Measurements from ENCODE around the gene DLK1.

The DLK1 gene

DNA sequence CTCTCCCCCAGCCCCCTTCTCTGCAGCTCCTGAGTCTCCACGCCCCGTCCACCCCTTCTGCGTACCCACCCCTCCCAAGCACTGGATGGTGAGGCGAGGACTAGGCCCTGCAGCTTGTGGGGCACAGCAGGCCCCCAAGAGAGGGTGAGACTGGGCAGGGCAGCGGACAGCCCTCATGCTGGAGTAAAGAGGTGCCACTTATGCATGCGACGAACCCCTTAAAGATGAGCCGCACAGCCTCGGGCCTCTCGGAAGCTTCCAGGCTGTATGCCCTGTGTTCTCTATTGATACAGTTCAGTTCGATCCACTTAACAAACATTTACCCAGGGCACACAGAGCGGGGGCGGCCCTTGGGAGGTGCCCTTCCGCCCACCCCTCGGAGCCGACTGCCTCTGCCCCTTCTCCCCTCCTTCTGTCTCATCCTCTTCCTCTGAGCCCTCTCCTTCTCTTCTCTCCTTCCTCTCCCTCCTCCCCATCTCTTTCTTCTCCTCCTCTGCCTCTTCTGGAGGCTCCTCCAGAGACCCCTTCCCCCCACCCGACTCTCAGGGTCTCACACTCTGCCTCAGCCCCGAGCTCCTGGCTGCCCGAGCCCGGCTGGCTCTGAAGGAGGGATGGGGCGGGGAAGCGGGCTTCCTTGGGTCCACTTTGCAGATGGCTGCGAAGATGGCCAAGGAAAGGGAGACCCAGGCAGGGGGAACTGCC lies 32.7 kb upstream of the DLK1 start:
- no peak for DNase-seq

DNA sequence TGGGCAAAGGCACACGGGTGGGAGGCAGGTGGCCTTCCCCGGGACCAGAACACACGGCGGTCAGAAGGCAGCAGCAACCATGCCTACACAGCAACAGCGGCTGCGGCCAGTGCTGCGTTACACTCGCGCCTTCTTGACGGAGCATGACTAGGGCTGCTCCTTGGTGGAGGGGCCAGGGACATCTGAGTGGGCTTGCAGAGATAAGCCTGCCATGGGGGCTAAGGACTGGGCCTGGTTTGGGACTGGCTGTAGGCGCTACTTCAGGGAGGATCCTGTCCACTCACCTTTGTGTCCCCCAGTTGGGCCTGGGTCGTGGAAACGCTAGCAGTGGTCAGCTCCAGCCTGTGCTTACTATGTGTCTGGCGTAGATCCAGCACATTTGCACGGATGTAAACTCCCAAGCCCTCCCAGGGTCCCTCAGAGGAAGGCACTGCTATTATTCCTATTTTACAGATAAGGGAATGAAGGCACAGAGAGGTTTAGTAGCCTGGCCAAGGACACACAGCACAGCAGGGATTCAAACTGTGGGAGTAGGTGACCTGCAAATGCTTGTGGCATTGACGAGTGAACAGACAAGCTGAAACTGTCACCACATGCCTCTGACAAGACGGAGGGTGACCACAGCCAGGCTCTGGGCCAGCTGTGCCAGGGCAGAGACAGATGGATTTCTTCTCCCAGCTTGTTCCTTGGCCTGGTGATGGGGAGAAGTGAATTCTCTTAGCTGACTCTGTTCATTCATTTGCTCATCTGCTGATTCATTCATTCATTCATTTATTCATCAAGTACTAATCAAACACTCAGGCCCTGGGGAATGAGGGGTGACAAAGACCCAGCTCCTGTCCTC lies 31.9 kb upstream of the DLK1 start:
- no peak for DNase-seq

DNA sequence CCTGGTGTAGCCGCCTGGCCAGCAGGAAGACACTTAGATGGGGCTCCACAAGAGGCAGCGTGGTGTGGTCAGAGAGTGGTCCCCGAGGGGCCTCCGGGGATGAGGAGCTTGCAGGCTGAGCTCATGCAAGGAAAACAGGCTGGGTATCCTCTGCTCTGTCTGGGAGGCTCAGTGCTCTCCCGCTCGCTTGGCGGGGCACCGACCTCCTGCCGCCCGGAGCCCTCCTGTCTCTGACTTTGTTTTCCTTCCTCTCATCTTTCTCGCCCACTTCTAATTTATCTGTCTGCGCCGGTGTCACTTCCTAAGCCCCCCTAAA lies 31.3 kb upstream of the DLK1 start:
- DNase-seq: no peak

DNA sequence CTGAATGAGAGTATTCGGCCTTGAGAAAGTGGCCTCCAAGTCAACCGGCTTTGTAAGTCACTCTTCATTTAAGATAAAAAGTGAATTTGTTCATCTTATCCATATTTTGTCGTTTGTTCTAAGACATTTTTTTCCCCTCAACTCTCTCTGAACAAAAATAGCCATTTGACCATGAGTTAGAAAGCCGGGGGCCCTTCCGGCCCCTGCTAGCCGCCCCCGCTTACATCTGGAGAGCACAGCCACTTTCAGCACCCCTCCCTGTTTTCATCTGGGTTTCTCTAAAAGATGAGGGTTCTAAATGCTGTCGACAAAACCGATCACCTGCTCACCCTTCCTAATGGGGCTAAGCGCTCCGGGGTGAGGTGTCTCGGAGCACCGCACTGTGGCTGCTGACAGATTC lies 30.7 kb upstream of the DLK1 start:
- no peak for DNase-seq

DNA sequence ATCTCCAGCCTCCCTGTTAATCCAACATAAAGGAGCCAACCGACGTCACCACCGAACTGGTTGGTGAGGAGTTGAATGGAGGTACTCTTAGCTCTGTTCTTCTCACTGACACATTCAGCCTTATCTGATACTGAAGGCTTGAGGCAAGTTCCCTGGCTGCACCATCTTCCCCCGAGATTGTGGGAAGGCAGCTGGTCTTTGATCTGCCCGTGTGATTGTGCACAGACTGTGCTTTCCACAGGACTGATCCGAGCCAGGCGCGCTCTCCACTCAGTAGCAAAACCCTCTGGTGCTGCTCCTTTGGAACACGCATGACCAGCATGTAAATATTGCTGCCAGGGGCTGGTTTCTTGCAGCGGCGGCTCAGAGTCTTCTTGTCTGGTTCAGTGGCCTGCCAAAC lies 30.1 kb upstream of the DLK1 start:
- DNase-seq: no peak

DNA sequence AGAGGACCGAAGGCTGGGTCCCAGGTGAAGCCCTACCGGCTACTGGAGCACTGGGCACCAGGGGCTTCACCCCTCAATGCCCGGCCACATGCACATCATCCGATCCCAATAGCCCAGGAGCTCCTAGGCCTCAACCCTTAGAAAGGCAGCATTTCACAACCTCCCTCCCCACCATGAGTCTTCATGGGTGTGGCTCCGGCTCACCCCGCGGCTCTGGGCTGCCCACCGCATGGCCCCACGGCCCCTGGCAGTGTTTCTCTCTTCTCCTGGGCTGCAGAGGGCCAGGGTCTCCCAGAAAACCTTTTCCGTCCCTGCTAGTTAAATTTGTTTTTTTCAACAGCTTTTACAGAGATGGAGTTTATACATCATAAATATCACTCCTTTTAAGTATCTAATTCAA lies 28.6 kb upstream of the DLK1 start:
- DNase-seq: no peak

DNA sequence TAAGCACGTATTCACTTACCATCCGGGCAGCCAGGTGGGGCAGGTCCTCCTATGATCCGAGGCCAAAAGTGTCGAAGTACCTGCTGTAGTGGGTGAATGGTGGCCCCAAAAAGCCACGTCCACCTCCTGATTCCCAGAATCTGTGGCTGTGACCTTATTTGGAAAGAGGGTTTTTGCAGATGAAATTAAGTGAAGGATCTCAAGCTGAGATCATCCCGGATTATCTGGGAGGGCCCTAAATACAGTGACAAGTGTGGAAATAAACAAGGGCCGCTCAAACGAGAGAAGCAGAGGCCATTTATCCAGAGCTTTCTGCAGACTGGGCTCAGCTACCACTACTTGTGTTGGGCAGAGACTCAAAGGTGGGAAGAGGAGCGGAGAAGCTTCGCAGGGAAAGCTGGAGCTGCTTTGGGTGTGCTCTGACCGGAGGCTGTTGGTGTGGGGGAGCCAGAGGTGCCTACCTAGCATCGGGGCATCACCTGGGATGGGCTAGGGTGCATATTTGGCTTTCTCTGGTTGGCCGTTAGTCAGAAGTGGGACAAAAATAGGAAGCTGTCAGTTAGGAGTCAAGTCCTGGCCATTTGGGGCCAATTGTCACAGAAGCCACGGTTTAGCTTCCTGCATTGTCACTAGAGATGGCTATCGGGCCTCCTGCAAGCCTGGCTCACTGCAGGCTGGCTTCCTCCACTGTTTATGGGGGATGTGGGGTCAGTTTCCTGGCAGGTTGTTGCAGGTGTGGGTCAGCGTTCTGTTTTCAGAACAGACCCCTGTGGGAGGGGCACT lies 27.8 kb upstream of the DLK1 start:
- DNase-seq: no peak

DNA sequence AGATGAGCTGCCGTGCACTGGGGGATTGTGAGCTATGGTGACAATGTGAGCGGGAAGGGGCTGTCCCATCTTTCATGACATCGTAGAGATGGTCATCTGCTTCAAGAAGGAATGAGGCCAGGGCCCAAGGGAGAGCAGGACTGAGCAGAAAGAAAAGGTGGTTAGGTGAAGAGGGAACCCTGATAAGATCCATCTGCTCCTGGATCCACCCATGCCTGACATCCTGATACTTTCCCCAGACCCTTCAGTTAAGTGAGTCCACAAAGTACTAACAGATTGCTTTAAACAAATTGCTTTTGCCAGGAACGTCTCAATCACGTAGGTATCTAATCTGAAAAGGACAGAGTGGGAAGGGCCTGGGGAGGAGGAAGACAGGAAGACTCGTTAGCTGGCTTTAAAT lies 25.4 kb upstream of the DLK1 start:
- no peak for DNase-seq

DNA sequence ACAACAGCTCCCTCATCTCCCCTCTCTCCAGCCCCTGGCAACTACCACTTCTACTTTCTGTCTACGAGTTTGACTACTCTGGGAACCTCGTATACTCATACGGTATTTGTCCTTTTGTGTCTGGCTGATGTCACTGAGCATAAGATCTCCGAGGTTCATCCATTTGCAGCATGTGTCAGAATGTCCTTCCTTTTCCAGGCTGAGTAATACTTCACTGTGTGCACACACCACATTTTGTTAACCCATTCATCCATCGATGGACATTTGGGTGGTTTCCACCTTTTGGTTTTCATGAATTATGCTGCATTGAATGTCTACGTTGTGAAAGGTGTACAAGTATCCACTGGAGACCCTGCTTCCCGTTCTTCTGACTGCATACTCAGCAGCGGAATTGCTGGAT lies 24.1 kb upstream of the DLK1 start:
- DNase-seq: no peak

DNA sequence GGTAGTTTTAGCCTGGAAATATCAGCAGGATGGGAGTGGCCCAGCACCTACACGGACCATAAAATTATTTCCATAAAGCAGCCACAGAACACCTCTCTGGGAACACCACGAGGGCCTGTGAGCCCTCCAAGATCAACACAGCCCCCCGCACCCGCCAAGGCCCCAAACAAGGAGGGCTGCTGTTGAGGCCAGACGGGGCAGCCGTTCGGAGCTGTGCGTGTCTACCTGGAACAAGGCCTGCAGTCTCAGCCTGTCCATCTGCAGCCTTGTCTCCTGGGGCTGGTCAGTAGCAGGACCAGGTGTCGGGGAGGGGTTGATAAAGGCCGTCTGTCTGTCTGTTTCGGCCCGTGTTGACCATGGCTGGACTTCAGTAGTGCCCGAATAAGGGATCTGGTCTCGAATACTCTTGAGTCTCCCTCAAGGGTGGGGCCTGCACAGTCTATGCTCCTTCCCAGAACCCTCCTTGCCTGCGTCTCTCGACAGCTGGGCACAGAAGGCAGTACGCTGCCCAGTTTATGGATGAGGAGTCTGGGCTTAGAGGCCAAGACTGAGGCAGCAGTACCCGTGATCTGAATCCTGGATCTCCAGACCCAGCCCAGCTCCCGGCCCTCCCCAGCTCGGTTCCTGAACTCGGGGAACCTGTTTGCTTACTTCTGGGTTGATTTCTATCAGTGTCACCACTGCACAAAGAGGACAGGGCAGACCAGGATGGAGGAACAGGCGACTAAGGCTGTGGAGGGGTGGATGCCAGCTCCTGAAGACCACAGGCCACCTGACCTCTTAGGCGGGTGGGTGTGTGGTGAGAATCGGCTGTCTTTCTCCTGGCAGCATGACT lies 23.1 kb upstream of the DLK1 start:
- DNase-seq: no peak

DNA sequence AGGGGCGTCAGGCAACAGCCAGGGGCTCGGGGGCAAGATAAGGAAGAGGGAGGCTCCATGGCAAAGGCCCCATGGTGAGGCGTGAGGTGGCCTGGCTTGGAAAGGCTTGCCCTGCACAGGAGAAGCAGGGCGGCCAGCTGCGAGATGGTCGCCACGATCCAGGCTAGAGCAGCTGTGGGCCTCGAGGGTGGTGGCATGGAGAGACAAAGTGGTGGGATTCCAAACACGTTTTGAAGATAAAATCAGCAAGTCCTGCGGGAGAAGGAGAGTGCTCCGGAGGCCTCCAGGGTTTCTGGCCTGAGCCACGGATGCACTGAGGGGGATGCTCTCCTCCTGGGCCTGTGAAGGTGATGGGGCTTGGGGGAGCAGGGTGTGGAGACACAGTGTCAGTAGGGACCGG lies 20.5 kb upstream of the DLK1 start:
- no peak for DNase-seq

DNA sequence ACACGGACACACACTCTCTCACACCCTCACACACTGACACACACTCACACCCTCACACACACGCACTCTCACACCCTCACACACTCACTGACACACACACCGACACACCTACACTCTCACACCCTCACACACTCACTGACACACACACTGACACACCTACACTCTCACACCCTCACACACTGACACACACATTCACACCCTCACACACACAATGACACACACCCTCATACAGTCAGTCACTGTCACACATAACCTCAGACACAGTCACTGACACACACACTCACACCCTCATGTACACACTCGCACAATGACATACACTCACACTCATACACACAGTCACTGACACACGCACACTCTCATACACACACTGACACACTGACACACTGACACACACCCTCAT lies 19.8 kb upstream of the DLK1 start:
- DNase-seq: no peak

DNA sequence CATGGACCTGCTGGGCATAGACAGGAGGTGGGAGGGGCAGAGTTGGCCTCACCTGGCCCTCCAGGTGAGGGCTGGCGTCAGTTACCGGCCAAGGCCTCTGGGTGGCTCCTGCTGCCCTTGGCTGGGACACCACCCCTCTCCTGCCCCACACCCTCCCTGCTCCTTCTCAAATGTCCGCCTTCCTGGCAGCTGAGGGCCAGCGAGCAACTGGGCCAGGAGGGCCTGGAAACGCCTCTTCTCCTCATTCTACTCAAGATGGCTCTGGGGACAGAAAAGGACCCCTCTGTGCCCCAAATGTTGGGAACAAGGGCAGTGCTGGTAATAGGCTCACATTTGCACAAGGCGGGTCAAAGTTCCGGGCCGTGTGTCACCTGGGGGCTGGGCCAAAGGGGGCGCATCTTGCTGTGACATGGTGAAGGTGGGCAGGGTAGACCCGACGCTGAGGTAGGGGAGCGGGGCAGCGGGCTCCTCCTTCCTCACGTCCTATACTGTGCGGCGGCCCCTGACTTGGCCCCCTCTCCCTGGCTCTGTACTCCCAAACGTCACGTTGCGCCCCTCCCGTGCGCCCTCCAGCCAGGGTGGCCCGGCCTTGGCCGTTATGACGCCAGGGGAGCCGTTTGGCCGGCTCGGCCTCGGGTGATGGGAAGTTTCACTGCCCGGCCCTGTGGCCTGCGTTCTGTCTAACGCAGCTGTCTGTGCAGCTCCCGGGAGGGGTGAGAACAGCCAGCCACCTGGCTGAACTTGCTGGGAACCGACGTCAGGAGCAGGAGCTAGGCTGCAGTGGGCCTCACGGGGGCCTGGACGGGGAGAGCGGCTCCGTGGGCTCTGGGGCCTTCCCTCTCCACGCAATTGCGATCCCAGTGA lies 18.0 kb upstream of the DLK1 start:
- no peak for DNase-seq

DNA sequence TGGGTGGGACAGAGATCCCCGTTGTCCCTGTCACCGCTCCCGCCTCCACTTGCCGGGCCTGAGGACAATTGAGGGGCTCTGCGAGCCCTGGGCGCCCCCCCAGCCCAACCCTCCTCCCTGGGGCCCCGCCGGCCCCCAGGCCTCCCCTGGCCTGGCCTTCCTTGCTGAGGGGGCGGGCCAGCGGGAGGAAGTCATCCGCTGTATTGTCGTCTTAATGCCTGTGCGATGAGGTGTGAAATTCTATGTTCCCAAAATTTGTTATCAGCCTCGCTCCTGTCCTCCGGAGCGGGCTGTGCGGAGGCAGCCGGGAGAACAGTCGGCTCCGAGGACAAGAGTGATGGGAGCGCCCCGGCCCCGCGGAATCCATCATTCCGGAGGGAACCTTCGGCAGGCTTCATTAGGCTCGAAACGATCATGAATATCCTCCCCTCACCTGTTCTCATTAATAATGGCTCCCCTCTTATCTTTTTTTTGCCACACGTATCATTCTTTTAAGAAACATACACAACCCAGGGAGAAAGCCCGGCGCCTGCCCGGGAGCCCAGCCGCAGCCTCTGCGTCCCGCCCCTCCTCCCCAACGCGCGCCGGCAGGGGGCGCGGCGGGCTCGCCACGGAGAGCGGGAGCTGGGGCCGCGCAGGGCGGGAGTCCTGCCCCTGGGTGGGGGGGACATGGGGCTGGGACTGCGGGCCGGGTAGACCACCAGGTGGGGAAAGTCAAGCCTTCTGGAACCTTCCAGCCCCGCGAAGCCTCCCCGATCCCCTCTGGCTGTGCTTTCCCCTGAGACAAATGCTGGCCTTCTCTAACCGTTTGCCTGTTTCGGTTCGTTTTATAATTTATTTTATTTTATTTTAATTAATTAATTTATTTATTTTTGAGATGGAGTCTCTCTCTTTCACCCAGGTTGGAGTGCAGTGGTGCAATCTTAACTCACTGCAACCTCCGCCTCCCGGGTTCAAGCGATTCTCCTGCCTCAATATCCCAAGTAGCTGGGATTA lies 17.1 kb upstream of the DLK1 start:
- peak in 7 of 51 donors; percentile 6 to 18 (median 9) for DNase-seq

DNA sequence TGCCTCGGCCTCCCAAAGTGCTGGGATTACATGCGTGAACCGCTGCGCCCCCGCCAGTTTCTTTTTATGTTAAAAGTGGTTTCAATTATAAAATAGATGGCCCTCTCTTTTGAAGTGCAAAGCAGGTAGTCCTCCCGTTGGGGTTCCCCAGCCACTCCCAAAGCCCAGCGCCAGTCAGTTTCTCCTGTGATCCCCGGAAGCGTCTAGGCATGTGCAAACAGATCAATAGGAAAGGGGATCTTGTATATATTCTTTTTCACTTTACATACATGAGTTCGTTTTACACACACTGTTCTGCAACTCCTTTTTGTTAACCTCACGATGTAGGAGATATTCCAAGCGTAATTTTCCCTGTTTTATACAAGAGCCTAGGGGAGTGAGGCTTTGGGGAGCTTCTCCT lies 16.3 kb upstream of the DLK1 start:
- no peak for DNase-seq

DNA sequence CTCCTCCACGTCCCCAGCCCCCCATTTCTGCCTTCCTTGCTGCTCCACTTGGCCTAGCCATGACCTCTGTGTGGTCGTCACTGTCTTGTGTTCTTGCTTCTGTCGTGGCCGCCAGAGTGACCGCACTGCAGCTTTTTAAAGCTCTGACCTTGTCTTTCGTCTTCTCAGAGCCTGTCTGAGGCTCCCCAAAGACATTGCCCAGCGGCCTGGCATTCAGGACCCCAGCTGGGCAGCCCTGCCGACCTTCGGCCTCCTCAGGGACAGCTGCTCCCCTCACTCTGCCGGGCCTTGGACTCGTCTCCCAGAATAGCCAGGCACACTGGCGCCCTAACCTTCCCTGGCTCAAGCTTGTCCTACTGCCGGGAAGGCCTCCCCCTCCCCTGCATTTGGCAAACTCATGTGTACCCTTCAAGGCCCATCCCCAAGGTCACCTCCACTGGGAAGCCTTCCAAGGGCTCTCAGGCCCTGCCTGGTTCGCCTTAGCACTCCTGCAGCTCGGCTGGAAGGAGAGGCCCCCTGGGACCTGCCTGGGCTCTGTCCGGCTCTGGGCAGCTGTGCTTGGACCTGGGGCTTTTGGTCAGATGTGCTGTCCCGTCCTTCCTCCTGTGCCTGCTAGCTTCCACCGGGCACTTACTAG lies 15.7 kb upstream of the DLK1 start:
- DNase-seq: no peak

DNA sequence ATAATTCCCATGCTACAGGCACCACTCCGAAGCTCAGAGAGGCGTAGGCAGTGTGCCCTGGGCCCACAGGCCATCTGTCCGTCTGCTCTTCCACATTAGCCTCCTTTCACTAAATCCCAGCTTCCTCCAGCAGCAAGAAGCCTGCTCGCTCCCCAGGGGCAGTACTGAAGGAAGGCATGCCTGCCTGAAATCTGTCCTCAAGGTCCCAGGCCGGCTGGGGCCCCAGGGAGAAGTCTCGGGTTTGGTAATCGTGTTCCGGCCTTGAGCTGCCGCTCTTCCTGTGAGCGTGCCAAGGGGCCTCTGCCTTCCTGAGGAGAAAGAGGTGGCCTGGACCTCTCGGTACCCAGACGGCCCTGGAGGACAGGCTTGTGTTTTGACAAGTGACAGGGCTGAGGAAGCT lies 15.2 kb upstream of the DLK1 start:
- DNase-seq: no peak

DNA sequence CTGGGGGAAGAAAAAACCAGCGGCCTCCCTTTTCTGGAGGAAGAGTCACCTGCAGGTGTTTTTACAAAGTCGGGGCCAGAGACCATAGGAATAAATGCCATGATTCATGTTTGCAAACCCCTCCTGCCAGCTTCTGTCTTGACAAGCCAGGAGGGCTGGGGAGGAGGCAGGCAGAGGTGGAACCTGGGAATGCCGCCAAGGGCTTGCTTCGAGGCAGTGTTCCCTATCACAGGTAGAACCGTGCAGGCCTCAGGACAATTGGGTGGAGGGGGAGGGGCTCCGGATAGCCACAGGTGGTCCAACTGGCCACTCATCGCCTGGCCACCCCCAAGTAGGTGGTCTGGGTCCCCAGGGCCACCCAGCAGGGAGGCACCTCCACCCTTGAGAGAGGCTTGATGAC lies 14.2 kb upstream of the DLK1 start:
- no peak for DNase-seq

DNA sequence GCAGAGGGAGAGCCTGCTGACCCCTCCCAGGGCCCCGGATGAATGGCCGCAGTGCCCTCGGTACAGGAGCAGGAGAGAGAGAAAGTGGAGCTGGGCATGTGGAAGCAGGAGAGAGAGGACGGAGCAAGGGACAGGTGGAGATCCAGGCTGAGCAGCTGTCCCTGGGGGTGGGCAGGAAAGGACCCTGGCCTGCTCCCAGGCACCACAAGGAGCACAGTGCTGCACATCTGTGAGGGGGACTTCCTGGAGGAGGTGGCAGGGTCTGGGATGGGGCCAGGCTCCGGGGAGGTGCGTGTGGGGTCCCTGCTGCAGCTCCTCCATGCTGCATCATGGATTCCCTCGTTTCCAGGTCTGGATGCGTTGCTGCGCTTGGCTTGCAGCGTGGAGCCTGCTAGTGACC lies 13.0 kb upstream of the DLK1 start:
- no peak for DNase-seq
